Cerebellar cortex (tissue), 1 donor: ENCODE measurements around the gene MAN1C1.
A peak's percentile ranks its signal among the peaks of the same experiment; 100 is the strongest.

Experiments used
- DNase-seq: peaks from one replicate; pipeline ENCODE4 v3.0.0-alpha.2; 2015; ENCODE audit warnings: low spot score

Gene MAN1C1

DNA sequence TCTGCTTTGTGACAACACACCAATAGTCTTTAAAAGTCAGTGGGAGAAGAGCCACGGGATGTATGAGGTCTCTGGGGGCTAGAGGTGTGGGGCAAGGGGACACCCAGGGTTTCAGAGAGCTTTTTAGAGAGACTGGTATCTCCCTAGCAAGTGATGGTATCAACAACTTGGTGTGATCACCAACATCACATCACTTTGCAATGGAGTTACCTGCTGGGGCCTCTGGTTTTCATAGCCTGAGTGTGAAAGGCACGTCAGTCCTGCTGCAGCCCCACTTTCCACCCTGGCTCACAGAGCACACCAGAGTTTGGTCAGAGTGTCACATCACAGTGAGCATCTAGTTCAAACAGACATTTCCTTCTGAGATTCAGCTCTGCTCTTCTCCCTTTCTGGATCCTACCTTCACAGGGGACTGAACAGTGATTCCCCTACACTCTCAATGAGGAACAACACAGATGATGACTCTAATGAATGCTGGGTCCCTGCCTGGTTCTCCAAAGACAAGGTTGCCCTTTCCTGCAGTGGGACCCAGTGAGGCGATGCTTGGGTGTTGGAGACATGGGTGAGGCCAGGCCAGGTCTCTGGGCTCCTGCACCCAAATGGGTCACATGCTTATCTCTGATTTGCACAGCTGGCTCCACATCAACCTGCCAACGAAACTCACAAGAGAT, 2.0 kb upstream of the MAN1C1 start:
- DNase-seq = no peak

DNA sequence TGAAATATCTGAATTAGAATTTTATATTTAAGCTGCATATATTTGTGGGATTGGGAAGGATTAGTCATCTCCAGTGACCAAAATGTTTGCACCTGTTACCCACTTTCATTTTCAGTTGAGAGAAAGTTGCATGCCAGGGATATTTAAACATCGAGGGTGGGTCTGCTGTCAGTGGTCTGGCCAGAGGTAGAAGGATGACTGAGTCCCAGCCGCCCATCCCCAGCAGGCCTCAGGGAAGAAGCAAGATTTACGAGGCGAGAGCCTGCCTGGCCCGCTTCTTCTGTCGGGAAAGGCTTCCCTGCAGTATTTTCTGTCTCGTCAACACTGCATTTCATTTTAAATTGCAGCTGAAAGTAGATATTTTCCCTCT, 1.4 kb upstream of the MAN1C1 start:
- DNase-seq = no peak

DNA sequence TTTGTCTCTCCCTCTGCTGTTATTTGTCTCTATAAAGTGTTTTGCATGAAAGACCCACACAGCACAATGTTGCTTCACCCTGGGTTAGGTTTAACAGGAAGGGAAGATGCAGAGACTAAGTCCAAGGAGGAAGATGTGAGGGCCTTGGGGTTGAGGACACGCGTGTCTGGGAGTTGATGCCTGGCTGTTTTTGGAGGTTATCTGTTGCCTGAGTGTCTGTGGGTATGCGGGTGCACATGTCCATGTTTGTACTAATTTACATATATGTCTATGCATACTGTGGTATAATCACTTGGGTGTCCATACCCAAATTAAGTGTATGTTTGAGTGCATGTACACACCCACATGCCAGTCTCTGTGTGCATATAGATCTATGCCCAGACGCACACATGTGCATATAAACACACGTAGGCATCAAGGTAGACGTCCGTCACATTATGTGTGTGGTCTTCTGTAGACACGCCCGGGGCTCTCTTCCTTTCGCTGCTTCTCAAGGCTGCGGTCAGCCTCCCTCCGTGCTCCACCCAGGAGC, 962 bp upstream of the MAN1C1 start:
- DNase-seq = peak; percentile 46

DNA sequence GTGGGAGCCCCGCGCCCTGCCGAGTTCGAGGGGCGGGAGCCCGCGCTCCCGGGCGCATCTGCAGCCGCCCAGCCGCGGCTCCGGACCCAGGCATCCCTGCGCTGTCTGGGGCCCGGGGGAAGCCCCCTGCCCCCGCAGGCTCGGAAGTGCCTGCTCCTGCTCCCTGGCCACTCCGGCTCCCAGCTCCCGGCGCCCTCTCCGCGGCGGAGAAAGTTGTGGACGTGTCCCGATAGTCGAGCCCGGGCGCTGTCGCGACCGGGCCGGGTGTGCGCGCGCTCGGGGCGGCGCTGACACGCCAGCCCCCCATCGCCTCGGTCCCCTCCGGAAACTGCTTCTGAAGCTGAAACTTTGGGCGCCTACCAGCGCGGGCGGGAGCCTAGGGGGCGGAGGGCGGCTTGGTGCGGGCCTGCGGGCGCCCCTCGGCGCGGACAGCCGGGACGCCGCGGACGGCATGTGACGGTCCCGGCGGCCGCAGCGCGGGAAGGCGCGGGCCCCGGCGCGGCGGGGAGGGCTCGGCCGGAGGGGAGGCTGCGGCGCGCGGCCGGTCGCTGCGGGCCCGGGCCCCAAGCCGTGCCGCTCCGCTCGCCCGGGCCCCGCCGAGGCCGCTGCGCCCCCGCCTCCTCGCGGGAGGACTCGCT, 515 bp downstream of the MAN1C1 start:
- no peak for DNase-seq

DNA sequence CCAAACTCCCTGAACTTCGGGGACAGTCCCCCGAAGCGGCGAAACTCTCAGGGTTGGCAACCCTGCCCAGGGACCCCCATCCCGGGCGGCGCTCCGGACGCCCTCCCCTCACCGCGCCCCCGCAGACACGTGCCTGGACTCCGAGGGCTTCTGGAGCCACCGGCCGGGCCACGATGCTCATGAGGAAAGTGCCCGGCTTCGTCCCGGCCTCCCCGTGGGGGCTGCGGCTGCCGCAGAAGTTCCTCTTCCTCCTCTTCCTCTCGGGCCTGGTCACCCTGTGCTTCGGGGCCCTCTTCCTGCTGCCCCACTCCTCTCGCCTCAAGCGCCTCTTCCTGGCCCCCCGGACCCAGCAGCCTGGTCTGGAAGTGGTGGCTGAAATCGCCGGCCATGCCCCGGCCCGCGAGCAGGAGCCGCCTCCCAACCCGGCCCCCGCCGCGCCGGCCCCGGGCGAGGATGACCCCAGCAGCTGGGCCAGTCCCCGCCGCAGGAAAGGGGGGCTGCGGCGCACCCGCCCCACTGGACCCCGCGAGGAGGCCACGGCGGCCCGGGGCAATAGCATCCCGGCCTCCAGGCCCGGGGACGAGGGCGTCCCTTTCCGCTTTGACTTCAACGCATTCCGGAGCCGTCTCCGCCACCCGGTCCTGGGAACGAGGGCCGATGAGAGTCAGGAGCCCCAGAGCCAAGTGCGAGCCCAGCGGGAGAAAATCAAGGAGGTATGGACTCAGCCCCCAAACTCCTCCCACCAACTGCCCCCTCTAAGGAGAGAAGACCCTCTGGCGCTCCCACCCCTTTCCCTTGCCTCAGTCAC, 1.2 kb downstream of the MAN1C1 start:
- DNase-seq = no peak

DNA sequence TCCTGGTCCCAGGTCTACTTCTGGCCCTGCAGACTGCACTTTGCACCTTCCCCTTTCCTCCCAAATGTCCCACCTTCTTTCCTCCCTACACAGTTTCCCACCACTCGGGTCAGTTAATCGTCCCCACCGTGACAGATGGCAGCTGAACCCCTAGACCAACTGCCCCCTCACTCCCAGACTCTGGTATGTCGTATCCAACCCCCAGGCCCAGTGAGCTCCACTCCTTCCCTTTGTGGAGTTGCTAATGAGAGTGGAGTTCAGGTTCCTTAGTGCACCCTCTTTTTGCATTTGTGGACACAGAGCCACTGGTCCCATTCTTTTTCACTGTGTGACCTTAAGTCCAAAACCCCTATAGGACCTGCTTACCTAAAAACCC, 1.8 kb downstream of the MAN1C1 start:
- peak; percentile 47 for DNase-seq

DNA sequence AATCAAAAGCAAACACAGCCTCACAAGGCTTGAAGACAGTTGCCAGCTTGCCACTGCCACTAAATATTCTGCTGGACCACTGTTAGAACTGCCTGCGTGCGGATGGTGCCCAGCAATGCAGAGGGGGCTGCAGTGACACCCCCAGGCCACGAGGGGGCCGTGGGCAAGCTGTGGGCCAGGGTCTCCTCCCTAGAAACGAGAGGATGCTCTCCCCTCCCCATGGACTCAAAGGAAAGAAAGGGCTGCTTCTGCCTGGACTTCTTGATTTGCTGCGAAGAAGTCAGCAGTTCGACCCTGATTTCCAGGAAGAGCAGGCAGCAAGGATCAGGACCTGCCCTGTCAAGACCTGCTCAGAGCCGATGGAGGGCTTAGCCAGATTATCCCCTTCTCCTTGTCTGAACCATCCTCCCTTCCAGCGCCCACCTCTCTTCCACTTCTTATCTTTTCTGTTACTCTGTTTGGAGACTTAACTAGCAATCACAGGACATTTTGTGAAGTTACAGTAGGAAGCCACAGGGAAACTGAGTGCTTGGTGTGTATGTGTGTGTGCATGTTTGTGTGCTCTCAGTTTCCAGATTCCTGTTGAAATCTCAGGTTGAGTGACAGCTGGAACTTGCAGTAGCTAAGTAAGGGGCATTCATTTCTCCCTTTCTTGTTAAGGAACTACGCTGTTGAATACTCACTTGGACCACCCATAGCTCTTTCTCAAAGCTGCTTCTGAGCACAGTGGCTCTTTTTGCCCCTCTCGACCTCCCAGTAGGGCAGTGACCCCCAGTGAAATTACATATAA, 2.7 kb downstream of the MAN1C1 start:
- peak; percentile 77 for DNase-seq

DNA sequence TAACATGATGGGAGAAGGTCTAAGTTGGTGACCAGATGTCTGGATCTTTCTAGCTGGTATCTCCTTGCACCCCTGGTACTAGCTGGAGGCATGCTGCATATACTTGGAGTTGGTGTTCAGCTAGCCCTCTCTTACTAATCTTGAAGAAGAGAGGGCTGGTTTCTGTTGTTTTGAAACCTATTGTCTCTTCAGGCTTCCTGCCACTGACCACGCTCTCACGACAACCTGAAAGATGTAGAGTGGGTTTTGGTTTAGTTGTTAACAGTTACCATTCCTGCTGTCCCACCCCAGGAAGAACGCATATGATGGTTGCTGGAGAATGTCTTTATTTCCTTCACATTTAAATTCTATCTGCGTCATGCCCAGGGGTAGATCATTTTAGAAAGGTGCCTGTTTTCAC, 3.6 kb downstream of the MAN1C1 start:
- no peak for DNase-seq

DNA sequence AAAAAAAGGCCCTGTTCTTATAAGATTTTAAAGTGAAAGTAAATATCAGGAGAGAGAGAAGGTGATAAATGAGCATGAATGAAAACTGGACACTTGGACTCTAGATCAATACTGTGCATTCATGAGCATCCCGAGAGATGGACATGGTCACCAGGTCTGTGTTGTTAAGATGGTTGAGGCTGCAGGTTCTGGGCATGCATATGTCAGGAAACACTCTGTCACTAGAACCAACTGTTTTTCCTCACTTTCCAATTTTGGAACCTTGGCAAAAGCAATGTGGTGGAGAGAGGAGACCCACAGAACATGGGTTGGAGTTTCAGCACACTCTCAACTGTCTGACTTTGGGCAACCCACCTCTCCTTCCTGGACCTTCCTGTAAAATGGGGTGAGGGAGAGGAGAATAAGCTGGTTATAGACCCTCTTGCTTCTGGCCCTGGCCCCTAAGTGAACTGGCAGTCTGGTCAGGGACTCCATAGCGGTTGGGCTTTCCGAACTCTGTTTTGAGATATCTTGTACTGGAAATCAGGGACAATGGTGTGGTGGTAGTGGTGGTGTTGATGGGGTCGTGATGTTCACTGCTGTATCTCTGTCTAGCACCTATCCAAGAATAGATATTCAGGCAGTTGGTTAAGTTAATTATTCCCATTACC, 4.2 kb downstream of the MAN1C1 start:
- DNase-seq = peak; percentile 61

DNA sequence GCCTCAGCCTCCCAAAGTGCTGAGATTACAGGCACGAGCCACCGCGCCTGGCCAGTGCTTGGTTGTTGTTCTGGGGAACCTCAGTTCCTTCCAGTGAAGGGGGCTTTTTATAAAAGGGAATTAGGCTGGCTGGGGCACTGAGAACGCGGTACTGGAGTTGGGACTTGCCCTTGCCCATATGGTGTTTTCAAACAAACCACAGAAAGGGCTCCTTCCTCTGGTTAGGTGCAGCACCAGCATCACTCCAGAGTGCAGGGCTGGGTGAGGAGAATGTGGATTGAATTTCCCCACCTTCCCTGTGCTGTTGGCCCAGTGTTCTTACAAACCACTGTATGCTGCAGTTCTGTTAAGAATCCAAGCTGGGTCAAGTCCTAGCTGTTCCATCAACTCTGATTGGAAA, 5.3 kb downstream of the MAN1C1 start:
- DNase-seq = peak; percentile 42

DNA sequence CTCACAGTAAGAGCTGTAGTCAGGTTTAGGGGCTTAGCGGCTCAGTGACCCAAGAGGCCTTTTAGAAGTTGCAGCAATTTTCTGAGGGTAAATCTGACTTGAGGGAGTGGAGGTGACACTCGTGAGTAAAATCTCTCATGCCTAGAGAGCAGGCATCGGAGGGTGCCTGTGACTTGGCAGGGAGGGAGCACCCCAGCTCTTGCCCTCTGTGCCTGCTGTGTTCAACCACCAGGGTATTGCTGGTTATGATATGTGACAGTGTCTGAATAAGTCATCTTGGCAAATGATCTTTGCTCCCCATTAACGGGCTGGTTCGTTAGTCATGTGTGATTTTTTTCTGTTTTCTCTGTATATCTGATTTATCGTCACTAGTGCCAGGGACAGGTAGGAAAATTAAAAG, 5.9 kb downstream of the MAN1C1 start:
- no peak for DNase-seq

DNA sequence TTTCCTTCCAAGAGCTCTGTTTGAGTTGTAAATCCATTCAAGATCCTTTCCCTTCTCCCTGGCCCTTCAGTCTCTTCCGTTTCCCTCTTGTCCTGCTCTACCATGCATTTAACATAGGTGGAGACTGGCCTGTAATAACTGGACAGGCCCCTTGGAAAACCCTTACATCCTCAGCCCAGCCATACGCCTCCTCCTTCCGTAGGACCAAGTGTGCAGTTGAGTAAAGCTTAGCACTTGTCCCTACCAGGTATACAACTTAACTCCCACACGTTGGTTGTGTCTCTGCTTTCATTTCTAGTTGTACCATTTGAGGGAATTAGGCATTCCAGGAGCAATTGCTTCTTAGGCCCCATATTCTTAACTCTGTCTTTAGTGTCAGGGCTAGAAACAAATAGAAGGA, 6.4 kb downstream of the MAN1C1 start:
- DNase-seq = peak; percentile 40

DNA sequence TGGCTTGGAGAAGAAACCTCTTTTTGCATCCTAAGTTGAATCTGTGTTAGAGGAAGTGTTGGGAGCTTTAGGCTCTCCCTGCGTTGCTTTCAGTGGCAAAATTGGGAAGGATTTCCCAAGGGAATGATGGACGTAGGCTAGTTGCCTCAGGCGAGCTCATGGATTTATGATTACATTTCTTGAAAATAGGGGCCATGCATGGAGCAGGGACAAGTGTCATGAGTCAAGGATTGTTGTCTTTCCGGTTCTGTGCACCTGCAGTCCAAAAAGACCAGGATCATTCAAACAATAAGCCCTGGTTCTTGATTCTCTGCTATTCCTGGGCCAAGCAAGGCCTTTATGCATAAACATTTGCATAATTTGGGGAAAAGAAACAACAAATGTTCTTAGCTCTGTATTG, 7.1 kb downstream of the MAN1C1 start:
- no peak for DNase-seq

DNA sequence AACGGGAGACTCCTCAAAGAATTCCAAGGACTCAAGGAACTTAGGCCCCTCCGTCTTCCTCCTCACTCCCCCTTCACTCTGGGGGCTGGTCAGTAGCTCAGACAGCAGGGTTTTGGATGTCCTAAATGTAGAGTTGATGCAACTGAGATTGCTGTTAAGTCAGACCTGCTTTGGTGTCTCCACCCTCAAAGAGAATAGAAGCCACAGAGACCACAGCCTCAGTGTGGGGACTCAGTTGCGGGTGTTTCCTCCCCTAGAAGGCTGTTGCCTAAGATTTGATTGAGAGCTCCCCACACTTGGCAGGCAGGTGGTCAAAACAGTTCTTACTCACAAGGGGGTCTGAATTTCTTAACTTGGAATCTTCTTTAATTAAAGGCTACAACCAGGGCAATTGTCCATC, 7.6 kb downstream of the MAN1C1 start:
- no peak for DNase-seq

DNA sequence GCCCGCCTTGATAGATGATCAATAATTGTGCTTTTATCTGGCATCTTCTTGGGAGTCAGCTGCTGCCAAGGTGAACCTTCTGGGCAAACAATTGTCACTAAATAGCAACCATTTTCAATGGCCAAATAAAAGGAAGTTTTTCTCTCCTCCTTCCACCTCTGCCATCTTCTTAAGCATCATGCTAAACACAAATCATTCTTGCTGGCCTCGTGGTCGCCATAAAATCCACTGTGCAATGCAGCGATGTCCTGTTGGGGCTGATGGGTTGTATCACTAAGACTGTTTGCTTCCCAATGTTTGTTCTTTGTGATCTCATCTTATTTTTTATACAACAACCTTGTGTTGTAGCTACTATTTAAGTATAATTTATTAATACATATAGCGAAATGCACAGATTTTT, 8.0 kb downstream of the MAN1C1 start:
- DNase-seq = no peak

DNA sequence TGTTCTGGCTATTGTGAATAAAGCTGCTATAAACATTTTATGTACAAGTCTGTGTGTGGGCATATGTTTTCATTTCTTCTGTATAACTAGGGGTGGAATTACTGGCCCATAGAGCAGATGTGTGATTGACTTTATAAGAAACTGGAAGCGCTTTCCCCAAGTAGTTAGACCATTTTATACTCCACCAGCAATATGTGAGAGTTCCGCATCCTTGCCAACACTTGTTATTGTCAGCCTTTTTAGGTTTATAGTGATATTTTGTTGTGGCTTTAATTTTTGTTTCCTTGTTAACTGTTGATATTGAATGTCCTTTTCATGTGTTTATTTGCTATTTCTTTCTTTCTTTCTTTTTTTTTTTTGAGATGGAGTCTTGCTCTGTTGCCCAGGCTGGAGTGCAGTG, 9.4 kb downstream of the MAN1C1 start:
- DNase-seq = no peak

DNA sequence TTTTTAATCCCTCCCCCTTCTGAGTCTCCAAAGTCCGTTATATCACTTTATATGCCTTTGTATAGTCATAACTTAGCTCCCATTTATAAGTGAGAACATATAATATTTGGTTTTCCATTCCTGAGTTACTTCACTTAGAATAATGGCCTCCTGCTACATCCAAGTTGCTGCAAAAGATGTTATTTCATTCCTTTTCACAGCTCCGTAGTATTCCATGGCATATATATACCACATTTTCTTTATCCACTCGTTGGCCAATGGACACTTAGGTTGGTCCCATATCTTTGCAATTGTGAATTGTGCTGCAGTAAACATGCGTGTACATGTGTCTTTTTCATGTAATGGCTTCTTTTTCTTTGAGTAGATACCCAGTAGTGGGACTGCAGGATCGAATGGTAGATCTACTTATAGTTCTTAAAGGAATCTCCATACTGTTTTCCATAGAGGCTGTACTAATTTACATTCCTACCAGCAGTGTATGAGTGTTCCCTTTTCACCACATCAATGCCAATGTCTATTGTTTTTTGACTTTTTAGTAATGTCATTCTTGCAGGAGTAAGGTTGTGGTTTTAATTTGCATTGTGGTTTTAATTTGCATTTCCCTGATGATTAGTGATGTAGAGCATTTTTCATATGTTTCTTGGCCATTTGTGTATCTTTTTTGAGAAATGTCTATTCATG, 12.3 kb downstream of the MAN1C1 start:
- DNase-seq = no peak

DNA sequence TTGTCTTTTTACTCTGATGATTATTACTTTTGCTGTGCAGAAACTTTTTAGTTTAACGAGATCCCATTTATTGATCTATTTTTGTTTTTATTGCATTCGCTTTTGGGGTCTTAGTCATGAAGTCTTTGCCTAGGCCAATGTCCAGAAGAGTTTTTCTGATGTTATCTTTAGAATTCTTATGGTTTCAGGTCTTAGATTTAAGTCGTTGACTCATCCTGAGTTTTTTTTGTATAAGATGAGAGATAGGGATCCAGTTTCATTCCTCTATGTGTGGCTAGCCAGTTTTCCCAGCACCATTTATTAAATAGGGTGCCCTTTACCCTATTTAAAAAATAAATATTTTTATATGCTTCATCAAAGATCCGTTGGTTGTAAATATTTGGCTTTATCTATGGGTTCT, 13.2 kb downstream of the MAN1C1 start:
- no peak for DNase-seq

DNA sequence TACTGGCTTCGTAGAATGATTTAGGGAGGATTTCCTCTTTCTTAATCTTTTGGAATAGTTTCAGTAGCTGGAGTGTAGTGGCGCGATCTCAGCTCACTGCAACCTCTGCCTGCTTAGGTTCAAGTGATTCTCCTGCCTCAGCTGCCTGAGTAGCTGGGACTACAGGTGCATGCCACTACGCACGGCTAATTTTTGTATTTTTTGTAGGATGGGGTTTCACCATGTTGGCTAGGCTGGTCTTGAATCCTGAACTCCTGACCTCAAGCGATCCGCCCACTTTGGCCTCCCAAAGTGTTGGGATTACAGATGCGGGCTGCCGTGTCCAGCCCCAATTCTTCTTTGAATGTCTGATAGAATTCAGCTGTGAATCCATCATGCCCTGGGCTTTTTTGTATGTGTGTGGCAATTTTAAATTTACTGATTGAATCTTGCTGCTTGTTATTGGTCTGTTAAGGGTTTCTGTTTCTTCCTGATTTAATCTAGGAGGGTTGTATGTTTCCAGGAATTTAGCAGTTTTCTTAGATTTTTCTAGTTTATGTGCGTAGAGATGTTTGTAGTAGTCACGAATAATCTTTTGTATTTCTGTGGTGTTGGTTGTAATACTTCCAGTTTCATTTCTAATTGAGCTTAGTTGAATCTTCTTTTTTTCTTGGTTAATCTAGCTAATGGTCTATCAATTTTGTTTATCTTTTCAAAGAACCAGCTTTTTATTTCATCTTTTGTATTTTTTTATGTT, 15.3 kb downstream of the MAN1C1 start:
- no peak for DNase-seq

DNA sequence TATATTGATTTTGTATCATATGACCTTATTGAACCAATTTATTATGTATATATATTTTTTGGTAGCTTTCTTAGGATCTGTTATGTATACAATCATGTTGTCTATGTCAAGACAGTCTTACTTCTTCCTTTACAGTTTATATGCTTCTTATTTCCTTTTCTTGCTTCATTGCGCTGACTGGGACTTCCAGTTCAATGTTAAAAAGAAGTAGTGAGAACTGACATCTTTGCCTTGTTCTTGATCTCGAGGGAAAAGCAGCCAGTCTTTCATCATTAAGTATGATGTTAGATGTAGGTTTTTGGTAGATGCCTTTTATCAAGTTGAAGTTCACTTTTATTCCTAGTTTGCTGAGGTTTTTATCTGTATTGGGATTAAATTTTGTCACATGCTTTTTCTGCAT, 17.5 kb downstream of the MAN1C1 start:
- no peak for DNase-seq

DNA sequence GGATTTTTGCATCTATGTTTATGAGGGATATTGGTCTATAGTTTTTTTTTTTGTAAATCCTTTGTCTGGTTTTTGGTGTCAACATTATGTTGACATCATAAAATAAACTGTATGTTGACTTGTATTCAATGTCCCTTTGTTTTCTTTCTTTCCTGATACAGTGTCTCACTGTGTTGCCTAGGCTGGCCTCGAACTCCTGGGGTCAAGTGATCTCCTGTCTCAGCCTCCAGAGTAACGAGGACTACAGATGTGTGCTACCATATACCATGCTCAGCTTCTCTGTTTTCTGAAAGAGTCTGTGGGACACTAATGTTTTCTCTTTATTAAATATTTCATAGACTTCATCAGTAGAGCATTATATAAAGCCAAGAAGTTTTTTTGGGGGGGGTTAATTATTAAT, 18.3 kb downstream of the MAN1C1 start:
- DNase-seq = no peak
